Right ventricle myocardium superior (tissue), 1 donor: ENCODE results near the gene SLC15A2. TPM values are rescaled to one million over a fixed set of nuclear protein-coding genes. Genes with fewer than 3 reads are reported as not detected.
"Not testable (repeated sequence)": the region's sequence is repeated elsewhere in the genome, so short reads cannot be mapped to it uniquely, and the experiment has no call there.

ENCODE experiments used
- ATAC-seq: fragments of 200-7000 bp; cut with Tn5 transposase; one replicate; pipeline ENCODE4 v1.9.1; 2020; ENCODE audit warnings: mild to moderate bottlenecking; ENCODE audit not compliant: poor library complexity
- DNase-seq: peaks from one replicate; pipeline ENCODE4 v3.0.0-alpha.2; 2020
- intact Hi-C: fragments of 100-400 bp; cut with DNase I; formaldehyde crosslinking; loops from one replicate; pipeline ENCODE4 v1.11.2; 2022
- total RNA-seq: library from RNA; stranded (reverse); fragmentation: NEBNext Ultra II Directional; extraction: Animal tissue kit (Norgen Biotek cat#: 25700); gene quantifications from one replicate; pipeline ENCODE4 v1.2.1, GENCODE V29; 2021
- donor health status: DM: no; HTN: yes; CAD: no; lungs with severe emphysema.

SLC15A2 gene
- total RNA-seq, 1 donor from 2014 or later = 5.0 TPM

- peak; percentile 43 for DNase-seq
- peak; percentile 68 for ATAC-seq
Observed at GRCh38 chr3:121914081-121914998, 20.1 kb downstream of the SLC15A2 start.

GRCh38 chr3:121916189-121916588 lies 22.0 kb downstream of the SLC15A2 start:
- intact Hi-C loops = no loop called here
- no peak for DNase-seq
- ATAC-seq = no peak

More at GRCh38 chr3:121914081-121914998, 20.1 kb downstream of the SLC15A2 start:
- intact Hi-C loops = no loop called here

GRCh38 chr3:121918779-121919483 lies 24.7 kb downstream of the SLC15A2 start:
- DNase-seq (no peak), ATAC-seq (no peak)
- intact Hi-C loops = no loop called here

GRCh38 chr3:121924734-121925133 lies 30.5 kb downstream of the SLC15A2 start:
- intact Hi-C loops = no loop called here
- no peak for DNase-seq
- no peak for ATAC-seq

- intact Hi-C loops = no loop called here
- no peak for ATAC-seq
- DNase-seq = no peak
Observed at GRCh38 chr3:121926380-121926779, 32.2 kb downstream of the SLC15A2 start.

DNA sequence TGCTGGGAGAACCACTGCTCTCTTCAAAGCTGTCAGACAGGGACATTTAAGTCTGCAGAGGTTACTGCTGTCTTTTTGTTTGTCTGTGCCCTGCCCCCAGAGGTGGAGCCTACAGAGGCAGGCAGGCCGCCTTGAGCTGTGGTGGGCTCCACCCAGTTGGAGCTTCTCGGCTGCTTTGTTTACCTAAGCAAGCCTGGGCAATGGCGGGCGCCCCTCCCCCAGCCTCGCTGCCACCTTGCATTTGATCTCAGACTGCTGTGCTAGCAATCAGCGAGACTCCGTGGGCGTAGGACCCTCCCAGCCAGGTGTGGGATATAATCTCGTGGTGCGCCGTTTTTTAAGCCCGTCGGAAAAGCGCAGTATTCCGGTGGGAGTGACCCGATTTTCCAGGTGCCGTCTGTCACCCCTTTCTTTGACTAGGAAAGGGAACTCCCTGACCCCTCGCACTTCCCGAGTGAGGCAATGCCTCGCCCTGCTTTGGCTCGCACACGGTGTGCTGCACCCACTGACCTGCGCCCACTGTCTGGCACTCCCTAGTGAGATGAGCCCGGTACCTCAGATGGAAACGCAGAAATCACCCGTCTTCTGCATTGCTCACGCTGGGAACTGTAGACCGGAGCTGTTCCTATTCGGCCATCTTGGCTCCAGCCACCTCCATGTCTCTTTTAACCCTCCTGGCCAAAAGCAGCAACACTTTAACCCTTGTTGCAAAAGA lies 44.1 kb downstream of the SLC15A2 start:
- intact Hi-C loops, DNase-seq, ATAC-seq: not testable (repeated sequence)

DNA sequence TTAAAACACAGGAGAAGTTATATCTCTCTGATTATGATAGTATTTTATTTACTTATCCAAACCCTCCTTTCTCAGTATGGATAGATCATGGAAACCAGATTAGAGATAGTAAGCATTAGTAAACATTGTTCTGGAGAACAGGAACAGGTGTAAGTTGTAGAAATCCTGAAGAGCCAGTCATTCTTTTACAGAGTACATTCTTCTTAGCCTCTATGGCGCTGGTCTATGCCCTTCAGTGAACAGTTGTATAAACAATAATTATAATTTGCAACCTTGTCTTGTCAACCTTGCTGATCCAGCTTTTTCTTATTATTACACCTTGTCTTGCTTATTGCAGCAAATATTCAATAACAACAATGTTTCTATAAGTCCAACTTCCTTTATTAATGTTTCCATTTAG lies 47.4 kb downstream of the SLC15A2 start:
- intact Hi-C loops = no loop called here
- ATAC-seq = no peak
- DNase-seq = no peak

DNA sequence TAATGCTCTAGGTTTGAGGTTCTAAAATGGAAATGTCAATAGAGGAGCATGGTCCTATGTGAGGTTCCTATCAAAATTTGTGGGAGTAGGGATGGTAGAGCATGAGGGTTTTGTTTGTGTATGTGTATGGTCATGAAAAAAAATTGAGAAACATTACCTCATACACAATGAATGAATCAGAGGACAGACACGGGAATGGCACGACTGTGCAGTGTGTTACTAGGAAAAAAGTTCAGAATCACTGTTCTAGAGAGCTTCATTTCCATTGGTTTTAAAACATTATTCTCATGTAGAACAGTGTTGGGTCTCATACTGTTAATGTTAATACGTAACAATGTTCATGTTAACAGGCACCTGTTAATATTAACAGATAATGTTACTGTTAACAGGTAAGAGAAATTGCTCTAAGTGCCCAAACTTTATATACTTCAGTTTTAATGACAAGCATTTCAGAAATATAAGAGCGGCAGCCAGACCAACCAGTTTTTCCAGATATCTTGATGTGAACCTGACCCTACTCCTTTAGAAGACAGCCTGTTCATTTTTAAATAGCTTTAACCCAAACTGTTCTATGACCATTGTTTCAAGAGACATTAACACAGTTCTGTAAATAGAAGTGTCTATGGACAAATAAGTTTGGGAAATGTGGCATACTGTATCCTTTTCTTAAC lies 48.0 kb downstream of the SLC15A2 start:
- intact Hi-C loops = no loop called here
- DNase-seq (no peak), ATAC-seq (no peak)

- intact Hi-C loops = no loop called here
- DNase-seq = no peak
- ATAC-seq = no peak
Observed at GRCh38 chr3:121943431-121943830, 49.2 kb downstream of the SLC15A2 start.

DNA sequence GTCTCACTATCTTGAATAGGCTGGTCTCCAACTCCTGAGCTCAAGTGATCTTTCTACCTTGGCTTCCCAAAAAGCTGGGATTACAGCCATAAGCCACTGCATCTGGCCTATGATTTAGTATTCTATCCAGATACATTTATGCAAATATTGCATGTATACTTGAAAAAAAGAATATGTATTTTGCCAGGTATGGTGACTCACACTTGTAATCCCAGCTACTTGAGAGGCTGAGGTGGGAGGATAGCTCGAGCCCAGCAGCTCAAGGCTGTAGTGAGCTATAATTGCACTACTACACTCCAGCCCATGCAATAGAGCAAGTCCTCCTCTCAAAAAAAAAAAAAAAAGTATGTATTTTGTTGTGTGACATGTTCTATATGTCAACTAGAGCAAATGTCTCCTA lies 54.4 kb downstream of the SLC15A2 start:
- no peak for ATAC-seq
- no peak for DNase-seq
- intact Hi-C loops = no loop called here

DNA sequence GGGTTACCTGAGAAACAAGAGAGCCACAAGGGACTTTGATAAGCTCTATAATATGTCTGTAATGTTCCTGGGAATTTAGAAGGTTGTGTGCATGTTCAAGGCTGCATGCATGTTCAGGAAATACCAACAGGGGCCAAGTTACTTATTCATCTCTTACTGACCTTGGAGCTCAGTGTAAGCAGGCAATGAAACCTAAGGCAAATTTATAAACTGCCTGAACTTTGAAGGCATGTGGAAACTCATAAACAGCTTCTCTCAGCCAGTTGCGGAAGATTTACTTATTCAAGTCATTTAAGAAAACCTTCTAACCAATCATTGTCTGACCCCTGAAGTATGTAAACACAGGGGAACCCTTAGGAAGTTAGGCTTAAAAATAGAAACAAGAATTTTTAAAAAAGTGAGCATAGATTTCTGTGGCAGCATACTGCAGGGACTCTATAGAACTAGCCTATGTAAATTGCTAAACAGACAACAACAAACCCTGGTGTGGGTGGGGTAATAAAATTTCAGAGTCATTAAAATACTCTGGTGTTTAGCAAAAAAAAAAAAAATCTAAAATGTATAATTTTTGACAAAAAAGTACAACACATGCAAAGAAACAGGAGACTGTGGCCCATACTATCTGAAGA lies 57.2 kb downstream of the SLC15A2 start:
- no peak for ATAC-seq
- DNase-seq = no peak
- intact Hi-C loops = no loop called here

- intact Hi-C loops = no loop called here
- ATAC-seq (no peak), DNase-seq (no peak)
Observed at GRCh38 chr3:121956363-121956762, 62.2 kb downstream of the SLC15A2 start.

DNA sequence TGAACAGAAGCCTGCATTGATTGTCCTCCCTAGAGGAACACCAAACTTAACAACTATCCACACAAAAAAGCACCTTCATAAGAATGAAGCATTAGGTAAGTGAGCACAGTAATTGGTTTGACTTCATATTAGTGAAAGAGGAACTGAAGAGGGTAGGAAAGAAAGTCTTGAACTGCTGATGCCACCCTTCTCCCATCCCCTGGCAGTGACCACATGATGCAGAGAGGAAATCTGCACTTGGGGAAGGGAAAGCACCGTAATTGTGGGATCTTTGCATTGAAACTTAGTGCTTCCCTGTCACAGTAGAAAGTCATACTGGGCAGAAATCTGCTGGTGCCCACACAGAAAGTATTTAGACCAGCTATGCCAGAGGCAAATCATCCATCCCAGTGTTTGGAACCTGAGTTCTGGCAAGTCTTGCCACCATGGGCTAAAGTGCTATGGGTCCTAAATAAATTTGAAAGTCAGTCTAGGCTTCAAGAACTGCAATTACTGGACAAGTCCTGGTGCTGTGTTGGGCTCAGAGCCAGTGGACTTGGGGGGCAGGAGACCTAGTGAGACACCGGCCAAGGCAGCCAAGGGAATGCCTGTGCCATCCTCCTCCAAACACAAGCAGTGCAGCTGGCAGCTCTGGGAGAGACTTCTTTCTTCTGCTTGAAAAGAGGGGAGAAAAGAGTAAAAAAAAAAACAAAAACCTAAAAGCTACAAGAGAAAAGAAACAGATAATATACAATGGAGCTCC lies 63.6 kb downstream of the SLC15A2 start:
- DNase-seq (no peak), ATAC-seq (peak; percentile 70)
- intact Hi-C loops = no loop called here

DNA sequence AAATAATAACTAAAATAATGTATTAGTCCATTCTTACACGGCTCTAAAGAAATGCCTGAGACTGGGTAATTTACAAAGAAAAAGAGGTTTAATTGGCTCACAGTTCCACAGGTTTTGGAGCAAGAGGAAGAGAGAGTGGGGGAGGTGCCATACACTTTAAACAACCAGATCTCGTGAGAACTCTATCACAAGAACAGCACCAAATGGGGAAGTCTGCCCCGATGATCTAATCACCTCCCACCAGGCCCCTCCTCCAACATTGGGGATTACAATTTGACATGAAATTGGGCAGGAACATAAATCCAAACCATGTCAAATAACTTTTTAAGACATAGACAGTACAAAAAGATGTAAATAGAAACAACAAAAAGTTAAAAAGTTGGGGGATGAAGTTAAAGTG lies 64.6 kb downstream of the SLC15A2 start:
- no peak for ATAC-seq
- no peak for DNase-seq
- intact Hi-C loops = no loop called here

DNA sequence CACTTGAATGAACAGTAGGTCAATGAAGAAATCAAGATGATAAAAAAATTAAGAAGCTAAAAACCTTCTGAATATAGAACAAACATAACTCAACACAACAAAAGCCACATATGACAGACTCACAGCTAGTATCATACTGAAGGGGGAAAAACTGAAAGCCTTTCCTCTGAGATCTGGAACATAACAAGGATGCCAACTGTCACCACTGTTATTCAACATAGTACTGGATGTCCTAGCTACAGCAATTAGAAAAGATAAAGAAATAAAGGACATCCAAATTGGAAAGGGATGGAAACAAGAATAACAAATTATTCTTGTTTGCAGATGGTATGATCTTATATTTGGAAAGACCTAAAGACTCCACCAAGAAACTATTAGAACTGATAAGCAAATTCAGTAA lies 67.1 kb downstream of the SLC15A2 start:
- no peak for DNase-seq
- intact Hi-C loops = no loop called here
- ATAC-seq = peak; percentile 78

- ATAC-seq (no peak), DNase-seq (no peak)
- intact Hi-C loops = no loop called here
Observed at GRCh38 chr3:121962443-121962842, 68.2 kb downstream of the SLC15A2 start.

DNA sequence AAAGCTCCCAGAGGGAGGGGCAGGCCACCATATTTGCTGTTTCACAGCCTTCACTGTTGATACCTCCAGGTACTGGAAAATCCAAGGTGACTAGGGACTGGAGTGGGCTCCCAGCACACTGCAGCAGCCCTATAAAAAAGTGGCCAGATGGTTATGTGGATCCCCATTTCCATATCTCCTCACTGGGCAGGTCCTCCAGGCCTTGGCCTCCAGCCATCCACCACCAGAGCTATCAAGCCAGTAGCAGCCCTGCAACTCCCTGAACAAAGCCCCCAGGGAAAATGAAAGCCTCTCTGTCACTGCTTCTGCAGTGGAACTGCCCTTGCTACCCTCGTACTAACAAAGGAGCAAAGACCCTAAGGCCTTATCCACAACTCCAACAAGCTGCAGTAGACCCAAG lies 69.4 kb downstream of the SLC15A2 start:
- intact Hi-C loops = no loop called here
- ATAC-seq (no peak), DNase-seq (no peak)

DNA sequence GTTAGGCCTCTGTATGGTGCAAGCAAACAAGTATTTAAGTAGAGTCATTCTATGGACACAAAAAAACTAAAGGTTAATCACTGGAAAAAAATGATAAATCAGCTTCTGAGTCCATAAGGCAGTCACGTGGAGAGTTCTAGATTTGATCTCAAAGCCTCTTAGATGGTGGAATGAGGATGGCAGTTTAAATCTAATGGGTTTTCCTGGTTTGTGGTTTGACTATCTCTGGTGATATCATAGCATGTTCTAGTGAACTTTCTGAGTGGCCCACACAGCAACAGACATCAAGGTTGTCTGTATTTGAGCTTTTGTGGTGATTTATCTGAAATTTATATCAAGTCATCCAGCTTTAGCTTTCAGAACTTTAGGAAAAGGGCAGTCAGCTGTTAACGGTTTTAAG lies 75.4 kb downstream of the SLC15A2 start:
- intact Hi-C loops = no loop called here
- ATAC-seq (no peak), DNase-seq (no peak)
